NB4 (cell line): Measurements from ENCODE around the gene PSD.

Source experiments
- CTCF ChIP-seq: IDR thresholded peaks from one replicate; pipeline ENCODE4 v1.5.1; 2012; ENCODE audit warnings: low read depth, low read length
- MAX ChIP-seq: IDR thresholded peaks from 2 replicates; pipeline ENCODE4 v1.6.1; 2011; ENCODE audit warnings: low read depth, low read length
- MYC ChIP-seq: IDR thresholded peaks from 2 replicates; pipeline ENCODE4 v1.6.1; 2011; ENCODE audit warnings: low read depth, low read length
- POLR2A ChIP-seq: IDR thresholded peaks from 2 replicates; pipeline ENCODE4 v1.6.1; 2011; ENCODE audit warnings: mild to moderate bottlenecking; ENCODE audit not compliant: insufficient read length; ENCODE audit errors: extremely low read depth

- TF ChIP-seq CTCF, result no peak
- no peak for TF ChIP-seq POLR2A
- TF ChIP-seq MAX, result no peak
- TF ChIP-seq MYC, result no peak
Observed at GRCh38 chr10:102379383-102379782, 39.2 kb downstream of the PSD start.
